ENCODE data around the gene CALD1. TPM values are rescaled to one million over a fixed set of nuclear protein-coding genes. Genes with fewer than 3 reads are reported as not detected.

Gene CALD1
- total RNA-seq, 1 experiment from 2014 or later, result 107 TPM

DNA sequence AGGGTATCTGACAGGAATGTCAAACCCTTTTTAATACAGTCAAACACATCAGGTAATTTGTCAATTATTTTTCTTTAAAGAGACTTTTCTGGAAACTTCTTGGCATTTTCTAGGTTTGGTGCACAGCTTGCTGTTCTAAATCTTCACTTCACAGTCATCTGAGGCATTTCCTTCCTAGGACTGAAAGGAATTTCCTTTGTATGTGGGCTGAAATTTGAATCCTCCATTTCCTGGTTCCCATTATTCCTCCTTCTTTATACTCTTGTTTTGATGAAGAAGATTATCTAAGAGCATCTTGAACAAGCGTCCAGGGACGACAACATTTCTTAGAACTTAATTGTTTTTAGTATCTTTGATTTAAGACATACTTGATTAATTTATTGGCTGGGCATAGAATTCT lies 24.9 kb downstream of the CALD1 start:
- H4K8ac ChIP-seq (replicated peaks; ENCODE audit: insufficient read length, low read depth, low read length), result no peak overlapping the region
- H4K5ac ChIP-seq (ENCODE audit: insufficient read length, low read depth, low read length), result no peak overlapping the region
- no peak overlapping the region for H4K91ac ChIP-seq (ENCODE audit: insufficient read length, low read depth, low read length)
- peaks cover 4% of the 10 kb centered on the region; the same call in 1 of the 2 replicates for H3K79me2 ChIP-seq (ENCODE audit: insufficient read depth, low read length)
- Mint-ChIP-seq H3K27ac (peak overlapping the region; percentile 37 to 81 (median 55); a peak in 6 of 7 replicates), H3K36me3 (ENCODE audit: insufficient read depth in 1 of 3, low read depth in 3 of 3) (peaks cover 14 to 22% (median 14%) of the 10 kb centered on the region in 3 experiments; a peak in 6 of 7 replicates), H3K27me3 (ENCODE audit: low read depth) (no peaks in the 10 kb centered on the region; the same call in 1 of the 2 replicates), H3K9me3 (peaks cover 0 to 11% of the 10 kb centered on the region in 2 experiments; a peak in 2 of 5 replicates), H3K4me3 (no peak overlapping the region; a peak in 1 of 5 replicates), H3K4me1 (peaks cover 17 to 18% of the 10 kb centered on the region in 2 experiments)
- no peak overlapping the region for H3K23ac ChIP-seq (ENCODE audit: insufficient read length, low read depth, low read length)
- H3T11ph ChIP-seq (ENCODE audit: low read length), result no peak overlapping the region
- H3K14ac ChIP-seq (ENCODE audit: insufficient read depth, low read length), result no peak overlapping the region
- no peak overlapping the region for H2AFZ ChIP-seq (ENCODE audit: low read length)
- H3K56ac ChIP-seq (ENCODE audit: insufficient read length, low read depth, low read length), result no peak overlapping the region
- no peak overlapping the region for H3K18ac ChIP-seq (ENCODE audit: insufficient read length, low read depth, low read length)
- no peak for DNase-seq
- H2AK5ac ChIP-seq (ENCODE audit: insufficient read length, low read length), result no peak overlapping the region
- H2BK15ac ChIP-seq (ENCODE audit: low read depth, low read length), result no peak overlapping the region
- no peaks in the 10 kb centered on the region for H3K27me3 ChIP-seq (ENCODE audit: insufficient read depth, low read length)
- H3K23me2 ChIP-seq (ENCODE audit: insufficient read length, low read depth, low read length, poor library complexity, severe bottlenecking), result no peaks in the 10 kb centered on the region
- no peaks in the 10 kb centered on the region for H3K4me1 ChIP-seq (ENCODE audit: insufficient read depth, low read length)
- H2BK20ac ChIP-seq (ENCODE audit: low read depth, low read length, poor library complexity, severe bottlenecking), result no peak overlapping the region
- no peak overlapping the region for H2BK5ac ChIP-seq (ENCODE audit: insufficient read length, low read length)
- H3K27ac ChIP-seq (ENCODE audit: insufficient read length, low read depth, low read length), result peak overlapping the region; percentile 33
- TF ChIP-seq, protein P1, sequence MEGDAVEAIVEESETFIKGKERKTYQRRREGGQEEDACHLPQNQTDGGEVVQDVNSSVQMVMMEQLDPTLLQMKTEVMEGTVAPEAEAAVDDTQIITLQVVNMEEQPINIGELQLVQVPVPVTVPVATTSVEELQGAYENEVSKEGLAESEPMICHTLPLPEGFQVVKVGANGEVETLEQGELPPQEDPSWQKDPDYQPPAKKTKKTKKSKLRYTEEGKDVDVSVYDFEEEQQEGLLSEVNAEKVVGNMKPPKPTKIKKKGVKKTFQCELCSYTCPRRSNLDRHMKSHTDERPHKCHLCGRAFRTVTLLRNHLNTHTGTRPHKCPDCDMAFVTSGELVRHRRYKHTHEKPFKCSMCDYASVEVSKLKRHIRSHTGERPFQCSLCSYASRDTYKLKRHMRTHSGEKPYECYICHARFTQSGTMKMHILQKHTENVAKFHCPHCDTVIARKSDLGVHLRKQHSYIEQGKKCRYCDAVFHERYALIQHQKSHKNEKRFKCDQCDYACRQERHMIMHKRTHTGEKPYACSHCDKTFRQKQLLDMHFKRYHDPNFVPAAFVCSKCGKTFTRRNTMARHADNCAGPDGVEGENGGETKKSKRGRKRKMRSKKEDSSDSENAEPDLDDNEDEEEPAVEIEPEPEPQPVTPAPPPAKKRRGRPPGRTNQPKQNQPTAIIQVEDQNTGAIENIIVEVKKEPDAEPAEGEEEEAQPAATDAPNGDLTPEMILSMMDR (conservative IDR thresholded peaks at IDR 0.05), result no peak
- H2BK12ac ChIP-seq (ENCODE audit: insufficient read length, low read depth, low read length), result no peak overlapping the region
- no peak overlapping the region for H3K4ac ChIP-seq (ENCODE audit: low read depth, low read length)
- no peak overlapping the region for H3K4me2 ChIP-seq (ENCODE audit: insufficient read depth, insufficient read length, low read length)
- no peaks in the 10 kb centered on the region for H4K20me1 ChIP-seq (ENCODE audit: control insufficient read depth, insufficient read depth, insufficient read length)
- H3K9ac ChIP-seq (ENCODE audit: extremely low read depth, insufficient read length, low read length), result no peak overlapping the region
- no peak overlapping the region for H2BK120ac ChIP-seq (ENCODE audit: low read depth, low read length, poor library complexity, severe bottlenecking)
- WGBS (ENCODE audit: extremely low coverage, insufficient read length, low lambda C conversion rate), result no CpG with 5 or more reads among the region's 2 CpGs
- no peaks in the 10 kb centered on the region for H3K9me3 ChIP-seq (ENCODE audit: control insufficient read depth, low read depth, low read length)
- peaks cover 3% of the 10 kb centered on the region for H3K79me1 ChIP-seq (ENCODE audit: insufficient read depth, low read depth, low read length, poor library complexity, severe bottlenecking)

Measured in H9 (cell line).